GM18907 (cell line): Measurements from ENCODE around the gene SH3PXD2A.
"Not testable (repeated sequence)": the region's sequence is repeated elsewhere in the genome, so short reads cannot be mapped to it uniquely, and the experiment has no call there.

ENCODE experiments used
- ATAC-seq: cut with Tn5 transposase; IDR thresholded peaks from one replicate; pipeline ENCODE4 v1.9.1; 2021; ENCODE audit warnings: mild to moderate bottlenecking, moderate library complexity; ENCODE audit not compliant: unreplicated experiment

SH3PXD2A gene

GRCh38 chr10:103673606-103674005 lies 181.8 kb downstream of the SH3PXD2A start:
- no peak for ATAC-seq

DNA sequence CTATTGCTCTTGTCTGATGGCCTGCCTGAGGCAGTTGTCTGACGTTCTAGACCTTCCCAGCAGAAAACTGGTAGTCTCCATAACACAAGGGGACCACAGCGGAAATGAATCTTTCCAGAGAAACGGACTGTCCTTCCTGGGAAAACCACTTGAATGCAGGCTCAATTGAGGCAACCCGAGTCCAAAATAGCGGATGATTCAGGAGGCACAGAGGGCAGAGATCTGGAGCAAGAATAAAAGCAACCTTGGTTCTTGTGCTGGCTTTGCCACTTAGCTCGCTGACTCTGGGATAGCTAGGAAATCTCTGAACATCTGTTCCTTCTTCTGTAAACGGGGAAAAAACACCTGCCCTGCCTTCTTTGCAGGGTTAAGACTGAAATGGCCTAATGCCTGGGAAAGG lies 183.0 kb downstream of the SH3PXD2A start:
- ATAC-seq = no peak

DNA sequence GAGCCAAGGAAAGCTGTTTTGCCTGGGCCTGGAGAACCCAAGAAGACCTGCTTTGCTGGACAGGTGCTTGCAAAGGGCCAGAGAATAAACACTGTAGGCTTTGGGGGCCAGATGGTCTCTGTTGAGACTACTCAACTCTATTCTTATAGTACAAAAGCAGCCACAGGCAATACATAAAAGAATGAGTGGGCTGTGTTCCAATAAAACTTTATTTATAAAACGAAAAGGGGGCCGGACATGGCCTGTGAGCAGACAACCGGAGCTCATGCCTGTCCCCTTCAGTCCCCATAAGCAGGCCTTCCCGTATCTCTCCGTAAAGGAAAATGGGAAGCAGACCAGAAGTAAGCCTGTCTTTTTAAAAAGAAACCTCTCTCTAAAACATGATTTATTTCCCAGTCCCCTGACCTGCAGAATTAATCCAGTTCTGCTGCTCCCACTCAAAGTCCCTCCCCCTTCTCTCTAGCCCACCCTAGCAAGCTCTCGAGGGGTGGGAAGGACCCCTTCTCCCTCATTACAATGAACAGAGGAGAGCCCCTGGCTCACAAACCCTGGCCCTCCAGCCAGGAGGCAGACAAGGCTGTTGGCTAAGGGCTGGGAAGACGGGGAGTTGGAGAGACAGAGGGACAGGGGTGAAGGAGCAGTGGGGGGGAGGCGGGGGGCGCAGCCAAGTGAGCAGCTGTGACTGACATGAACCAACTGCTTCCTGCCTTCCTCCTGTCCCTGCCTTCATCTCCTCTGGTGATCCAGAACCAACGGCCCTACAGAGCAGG lies 184.1 kb downstream of the SH3PXD2A start:
- no peak for ATAC-seq

- no peak for ATAC-seq
These were observed 185.4 kb downstream of the SH3PXD2A start for GRCh38 chr10:103669944-103670343.

DNA sequence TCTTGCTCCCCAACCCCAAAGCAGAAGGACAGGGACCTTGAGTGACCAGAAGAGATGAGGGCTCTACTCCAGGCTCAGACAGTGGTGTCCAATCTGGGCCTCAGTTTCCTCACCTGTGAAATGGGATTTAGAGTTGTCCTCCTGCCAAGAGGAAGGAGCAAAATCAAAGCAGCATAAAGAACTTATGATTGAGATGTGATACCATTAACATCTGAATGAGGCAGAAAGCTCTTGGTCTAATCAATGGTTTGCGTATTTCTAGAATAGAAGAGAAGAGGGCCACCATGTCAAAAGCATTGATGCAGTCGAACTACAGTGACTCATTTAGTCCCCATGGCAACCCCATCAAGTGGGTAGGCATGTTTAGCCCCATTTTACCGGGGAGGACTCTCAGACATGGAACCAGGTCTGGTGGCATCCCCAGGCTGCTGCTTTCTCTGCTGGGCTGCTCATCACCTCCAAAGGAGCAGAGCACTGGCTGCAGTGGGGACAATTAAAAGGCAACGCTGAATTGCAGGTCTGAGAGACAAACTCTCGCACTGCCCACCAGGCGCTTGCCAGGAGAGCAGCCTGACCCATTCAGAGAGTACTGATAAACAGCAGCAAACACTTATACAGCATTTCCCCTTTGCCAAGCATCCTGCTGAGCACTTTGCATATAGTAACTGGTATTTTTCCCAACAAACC lies 186.0 kb downstream of the SH3PXD2A start:
- no peak for ATAC-seq

- no peak for ATAC-seq
These were observed 186.8 kb downstream of the SH3PXD2A start for GRCh38 chr10:103668351-103669242.

DNA sequence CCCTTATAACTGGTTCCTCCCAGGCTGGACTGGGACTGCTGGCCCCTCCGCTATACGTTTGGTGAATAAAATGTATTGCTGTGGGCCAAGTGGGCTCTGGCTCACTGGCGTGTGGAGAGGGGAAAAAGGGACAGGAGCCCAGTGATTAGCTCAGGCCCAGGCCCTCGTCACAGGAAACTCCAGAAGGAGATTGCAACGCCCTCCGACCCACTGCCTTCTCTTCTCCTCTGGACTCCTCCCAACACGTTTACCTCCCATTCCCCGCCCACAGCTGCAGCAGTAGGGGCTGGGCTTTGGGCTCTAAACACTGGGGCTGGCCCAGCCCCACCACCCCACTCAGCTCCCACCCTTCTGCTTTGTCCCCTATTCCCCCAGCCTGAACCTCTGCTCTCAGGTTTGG lies 188.0 kb downstream of the SH3PXD2A start:
- ATAC-seq = no peak

DNA sequence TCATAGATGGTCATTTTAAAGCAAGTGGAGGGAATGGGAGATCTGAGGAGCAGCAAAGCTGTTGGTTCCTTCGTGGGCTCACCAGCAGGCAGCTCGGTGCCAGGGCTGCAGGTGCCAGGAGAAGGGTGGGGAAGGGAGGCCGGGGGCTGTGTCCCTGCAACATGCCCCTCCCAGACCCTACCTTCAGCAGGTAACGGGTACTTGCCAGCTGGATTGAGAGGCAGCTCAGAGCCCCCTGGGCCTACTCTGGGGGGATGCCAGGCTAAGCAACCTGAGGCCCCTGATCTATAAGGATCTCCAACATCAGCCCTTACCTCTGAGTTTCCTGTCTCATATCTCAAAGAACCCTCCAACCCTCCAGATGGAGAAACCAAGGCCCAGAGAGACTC lies 188.6 kb downstream of the SH3PXD2A start:
- no peak for ATAC-seq

DNA sequence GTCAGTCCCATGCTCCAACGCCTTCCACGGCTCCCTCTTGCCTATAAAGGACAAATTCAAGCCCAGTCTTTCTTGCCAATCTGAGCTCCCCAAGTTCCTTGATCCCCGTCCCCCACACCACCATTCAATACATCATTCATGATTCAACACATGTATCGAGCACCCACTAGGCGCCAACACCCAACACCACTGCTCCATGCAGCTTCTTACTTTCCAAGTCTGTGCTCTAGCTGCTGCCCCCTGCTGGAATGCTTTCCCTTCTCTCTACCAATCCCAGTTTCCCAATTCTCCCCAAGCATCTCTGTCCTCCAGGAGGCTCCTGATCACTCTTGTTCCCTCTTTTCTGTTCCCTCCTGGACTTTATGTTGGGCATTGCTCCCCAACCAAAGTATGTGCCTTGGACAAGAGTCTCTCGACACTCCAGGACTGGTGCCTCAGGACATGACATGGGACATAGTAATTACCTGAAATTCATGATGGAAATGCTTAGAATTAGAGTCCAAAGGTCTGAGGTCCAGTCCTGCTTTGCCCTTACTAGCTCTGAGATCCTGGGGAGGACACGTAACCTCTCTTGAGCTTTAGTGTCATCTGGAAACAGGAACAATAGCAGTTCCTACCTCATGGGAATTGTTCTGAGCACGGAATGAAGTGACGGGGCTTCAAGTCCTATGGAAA lies 189.2 kb downstream of the SH3PXD2A start:
- ATAC-seq = no peak

DNA sequence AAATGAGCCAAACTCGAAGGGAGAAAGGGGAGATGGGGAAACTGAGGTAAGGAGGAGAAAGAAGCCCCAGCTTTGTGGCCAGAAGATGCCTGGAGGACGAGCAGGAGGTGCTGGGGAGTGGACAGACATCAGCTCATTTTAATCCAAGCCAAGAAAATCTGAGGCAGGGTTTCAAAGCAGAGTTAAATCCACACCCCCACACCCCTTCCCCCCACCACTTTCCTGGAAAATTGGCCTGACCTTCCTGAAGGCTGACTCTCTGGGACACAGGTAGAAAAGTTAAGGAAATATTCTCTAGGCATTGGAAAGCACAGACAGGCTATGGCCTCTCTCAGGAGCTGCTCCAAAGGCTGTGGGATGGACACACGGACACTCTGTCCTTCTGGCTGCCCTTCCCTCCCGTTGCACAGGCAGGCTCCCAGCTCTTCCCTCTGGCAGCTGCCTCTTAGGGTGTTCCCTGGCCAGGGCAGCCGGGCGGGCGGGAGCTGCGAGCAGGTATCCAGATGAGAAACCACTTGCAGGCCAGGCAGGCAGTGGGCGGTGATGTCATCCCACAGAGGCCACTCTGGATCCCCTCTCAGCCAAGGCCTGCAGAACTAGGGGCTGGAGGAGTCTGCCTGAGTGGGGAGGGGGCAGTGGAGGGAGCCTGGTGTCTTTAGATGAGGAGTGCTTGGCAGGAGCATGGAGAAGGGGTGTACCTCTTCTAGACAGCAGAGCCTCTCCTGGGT lies 190.1 kb downstream of the SH3PXD2A start:
- no peak for ATAC-seq

- no peak for ATAC-seq
These were observed 191.6 kb downstream of the SH3PXD2A start for GRCh38 chr10:103663802-103664201.

DNA sequence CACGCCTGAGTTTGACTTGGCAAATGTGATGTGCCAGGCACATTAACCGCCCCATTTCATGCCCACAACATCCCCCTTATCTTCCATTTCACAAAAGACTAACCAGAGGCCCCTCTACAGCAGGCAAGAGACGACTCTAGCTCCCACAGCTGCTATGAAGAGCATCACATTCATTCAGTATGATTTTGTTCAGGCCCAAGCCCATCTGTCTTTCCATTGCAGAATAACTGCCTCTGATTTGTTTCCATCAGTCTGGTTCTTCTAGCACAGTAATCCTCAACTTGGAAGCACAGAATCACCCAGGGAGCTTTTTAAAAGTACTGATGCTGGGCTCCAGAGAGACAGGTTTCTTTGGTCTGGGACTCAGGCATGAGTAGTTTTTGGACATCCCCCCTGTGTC lies 192.1 kb downstream of the SH3PXD2A start:
- ATAC-seq = no peak

GRCh38 chr10:103662704-103663103 lies 192.7 kb downstream of the SH3PXD2A start:
- ATAC-seq = not testable (repeated sequence)

DNA sequence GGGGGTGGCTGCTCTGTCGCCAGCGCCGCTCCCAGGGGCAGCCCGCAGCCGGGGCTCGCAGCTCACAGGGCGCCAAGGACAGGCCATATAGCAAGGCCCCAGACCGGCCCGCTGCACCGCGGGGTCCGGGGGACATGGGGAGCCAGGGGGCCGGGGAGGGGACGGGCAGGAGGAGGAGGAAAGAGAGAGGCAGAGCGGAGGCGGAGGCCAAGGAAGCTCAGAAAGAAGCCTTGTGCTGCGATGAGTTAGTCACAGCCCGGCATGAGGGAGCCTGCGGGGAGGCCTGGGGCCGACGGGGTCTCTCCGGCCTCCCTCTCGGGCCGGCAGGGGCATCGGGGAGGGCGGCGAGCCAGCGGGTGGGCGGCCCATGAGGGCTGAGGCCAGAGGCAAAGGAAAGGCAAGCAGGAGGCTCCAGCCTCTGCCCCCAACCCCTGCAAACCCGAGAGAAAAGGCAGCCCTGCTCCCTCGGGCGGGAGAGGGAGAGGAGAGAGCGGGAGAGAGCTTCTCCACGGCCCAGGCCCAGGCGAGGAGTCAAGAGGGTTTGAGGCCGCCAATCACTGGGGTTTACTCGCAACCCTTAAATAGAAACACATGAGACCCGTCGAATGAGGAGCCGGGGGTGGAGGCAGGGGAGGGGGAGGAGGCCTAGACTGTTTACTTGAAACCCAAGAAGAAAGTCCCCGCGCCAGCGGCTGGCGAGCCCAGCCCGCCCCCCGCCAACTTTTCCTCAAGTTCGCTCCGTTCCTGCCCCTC lies 194.0 kb downstream of the SH3PXD2A start:
- ATAC-seq = peak; percentile 7

GRCh38 chr10:103660364-103661197 lies 194.8 kb downstream of the SH3PXD2A start:
- peak; percentile 30 for ATAC-seq

GRCh38 chr10:103659674-103660363 lies 195.6 kb downstream of the SH3PXD2A start:
- peak; percentile 78 for ATAC-seq

DNA sequence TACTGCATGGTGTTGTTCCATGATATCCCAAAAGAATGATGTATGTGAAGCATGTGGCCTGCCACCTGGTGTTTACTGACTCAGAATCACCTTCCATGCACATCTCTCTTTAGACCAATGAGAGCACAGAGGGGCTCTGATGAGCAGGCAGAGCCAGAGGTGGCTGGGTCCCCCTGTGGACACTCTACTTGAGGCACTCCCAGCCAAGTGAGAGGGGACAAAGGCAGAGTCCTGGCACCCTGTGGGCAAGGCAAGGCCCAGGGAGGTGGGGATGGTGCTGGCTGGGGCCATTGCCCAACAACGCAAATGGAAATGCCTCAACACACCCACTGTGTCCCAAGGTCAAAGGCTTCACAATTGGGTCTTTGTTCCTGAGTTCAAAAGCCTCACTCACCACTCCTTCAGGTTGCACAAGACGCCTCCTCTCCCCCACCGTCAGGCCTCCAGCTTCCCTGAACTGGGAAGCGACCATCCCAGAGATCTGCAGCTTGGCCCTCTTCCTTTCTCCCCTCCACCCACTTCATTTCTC lies 197.3 kb downstream of the SH3PXD2A start:
- no peak for ATAC-seq

- ATAC-seq = no peak
These were observed 198.2 kb downstream of the SH3PXD2A start for GRCh38 chr10:103657061-103657591.
